HEK293 (cell line): ENCODE results near the gene MBD5.

Source experiments
- CTCF ChIA-PET: fragments of 350-600 bp; formaldehyde crosslinking; extraction: SDS; loops from one replicate; lab custom pipeline; 2021; ENCODE audit warnings: antibody characterized with exemption; lab: Yijun Ruan, JAX
- POLR2A ChIA-PET: fragments of 300-600 bp; formaldehyde crosslinking; extraction: SDS; loops from one replicate; lab custom pipeline; 2020; ENCODE audit warnings: antibody characterized with exemption, inconsistent platforms; lab: Yijun Ruan, JAX
- H3K27ac ChIP-seq: fragments of 200-500 bp; sonication (Bioruptor generic); 2 replicates; pipeline ENCODE4 v1.5.1; 2014; ENCODE audit warnings: low read depth, low read length, control low read depth, inconsistent platforms; ENCODE audit errors: extremely low read depth
- H3K36me3 ChIP-seq, 2 experiments: fragments of 200-500 bp in 1 of 2; sonication (Bioruptor generic) in 1 of 2; 1 replicate in 1 of 2; 2 replicates in 1 of 2; pipeline ENCODE4 v1.5.1; 2014 to 2017; ENCODE audit warnings: inconsistent platforms in 2 of 2, low read length in 2 of 2; ENCODE audit not compliant: control insufficient read depth in 2 of 2, insufficient read depth in 1 of 2
- H3K4me1 ChIP-seq: fragments of 200-500 bp; sonication (Bioruptor generic); 2 replicates; pipeline ENCODE4 v1.5.1; 2014; ENCODE audit warnings: mild to moderate bottlenecking, low read length, inconsistent platforms; ENCODE audit not compliant: control insufficient read depth, insufficient read depth
- H3K4me3 ChIP-seq: 2 replicates; pipeline ENCODE4 v1.5.1; 2011; ENCODE audit warnings: low read depth, mild to moderate bottlenecking, control low read depth, low read length, moderate library complexity
- H3K9me3 ChIP-seq: fragments of 200-500 bp; sonication (Bioruptor generic); 2 replicates; pipeline ENCODE4 v1.5.1; 2014; ENCODE audit warnings: low read depth, low read length, inconsistent platforms; ENCODE audit not compliant: control insufficient read depth, insufficient read depth
- BCL6B ChIP-seq: fragments of 450-650 bp; formaldehyde crosslinking; IDR thresholded peaks from 2 replicates; pipeline ENCODE4 v1.5.1; 2017; ENCODE audit warnings: missing biosample characterization, missing genetic modification characterization
- HIC1 ChIP-seq: fragments of 450-650 bp; formaldehyde crosslinking; IDR thresholded peaks from 2 replicates; pipeline ENCODE4 v1.5.1; 2016; ENCODE audit warnings: missing biosample characterization, missing genetic modification characterization
- KLF17 ChIP-seq: fragments of 450-650 bp; formaldehyde crosslinking; IDR thresholded peaks from 2 replicates; pipeline ENCODE4 v1.5.1; 2016; ENCODE audit warnings: missing biosample characterization, missing genetic modification characterization
- ZBTB49 ChIP-seq: fragments of 450-650 bp; formaldehyde crosslinking; IDR thresholded peaks from 2 replicates; pipeline ENCODE4 v1.5.1; 2016; ENCODE audit warnings: missing biosample characterization, missing genetic modification characterization, low read depth
- ZBTB7A ChIP-seq: fragments of 450-650 bp; formaldehyde crosslinking; IDR thresholded peaks from 2 replicates; pipeline ENCODE4 v1.5.1; 2016; ENCODE audit warnings: low read depth, missing biosample characterization, missing genetic modification characterization
- ZBTB8A ChIP-seq: fragments of 450-650 bp; formaldehyde crosslinking; IDR thresholded peaks from 2 replicates; pipeline ENCODE4 v1.5.1; 2016; ENCODE audit warnings: missing biosample characterization, missing genetic modification characterization
- ZEB2 ChIP-seq: fragments of 450-650 bp; formaldehyde crosslinking; IDR thresholded peaks from 2 replicates; pipeline ENCODE4 v1.5.1; 2016; ENCODE audit warnings: missing biosample characterization, missing genetic modification characterization
- ZNF121 ChIP-seq: fragments of 450-650 bp; formaldehyde crosslinking; IDR thresholded peaks from 2 replicates; pipeline ENCODE4 v1.5.1; 2016; ENCODE audit warnings: missing biosample characterization, missing genetic modification characterization
- ZNF138 ChIP-seq: fragments of 450-650 bp; formaldehyde crosslinking; IDR thresholded peaks from 2 replicates; pipeline ENCODE4 v1.5.1; 2016; ENCODE audit warnings: missing biosample characterization, missing genetic modification characterization, borderline replicate concordance
- ZNF19 ChIP-seq: fragments of 450-650 bp; formaldehyde crosslinking; IDR thresholded peaks from 2 replicates; pipeline ENCODE4; 2016; ENCODE audit warnings: missing biosample characterization, missing genetic modification characterization, low read depth
- ZNF223 ChIP-seq: fragments of 450-650 bp; formaldehyde crosslinking; IDR thresholded peaks from 2 replicates; pipeline ENCODE4 v1.5.1; 2016; ENCODE audit warnings: missing biosample characterization, missing genetic modification characterization
- ZNF24 ChIP-seq: fragments of 450-650 bp; formaldehyde crosslinking; IDR thresholded peaks from 2 replicates; pipeline ENCODE4 v1.5.1; 2016; ENCODE audit warnings: missing biosample characterization, missing genetic modification characterization
- ZNF292 ChIP-seq: fragments of 450-650 bp; formaldehyde crosslinking; IDR thresholded peaks from 2 replicates; pipeline ENCODE4 v1.5.1; 2016; ENCODE audit warnings: low read depth, missing biosample characterization, missing genetic modification characterization, borderline replicate concordance
- ZNF354C ChIP-seq: fragments of 450-650 bp; formaldehyde crosslinking; IDR thresholded peaks from 2 replicates; pipeline ENCODE4 v1.5.1; 2016; ENCODE audit warnings: missing biosample characterization, missing genetic modification characterization, low read depth, borderline replicate concordance
- ZNF398 ChIP-seq: fragments of 450-650 bp; formaldehyde crosslinking; IDR thresholded peaks from 2 replicates; pipeline ENCODE4 v1.5.1; 2017; ENCODE audit warnings: missing biosample characterization, missing genetic modification characterization
- ZNF518A ChIP-seq: fragments of 450-650 bp; formaldehyde crosslinking; conservative IDR thresholded peaks from 2 replicates; pipeline ENCODE4 v1.5.1; 2016; ENCODE audit warnings: low read depth, missing biosample characterization, missing genetic modification characterization
- ZNF585B ChIP-seq: fragments of 450-650 bp; formaldehyde crosslinking; IDR thresholded peaks from 2 replicates; pipeline ENCODE4 v1.5.1; 2016; ENCODE audit warnings: missing biosample characterization, missing genetic modification characterization
- ZSCAN4 ChIP-seq: fragments of 450-650 bp; formaldehyde crosslinking; IDR thresholded peaks from 2 replicates; pipeline ENCODE4 v1.5.1; 2017; ENCODE audit warnings: missing biosample characterization, missing genetic modification characterization

The MBD5 gene

GRCh38 chr2:148560496-148560895, 539.6 kb downstream of the MBD5 start (continued):
- TF ChIP-seq BCL6B (tag by site-specific recombination), result no peak
- no peak for TF ChIP-seq HIC1 (tag by site-specific recombination)
- TF ChIP-seq ZBTB8A (tag by site-specific recombination), result no peak
- TF ChIP-seq ZNF292 (tag by site-specific recombination), result no peak
- no peak for TF ChIP-seq ZNF24

GRCh38 chr2:148561389-148561788, 540.5 kb downstream of the MBD5 start:
- Histone ChIP-seq H3K4me1 (no peaks in the 10 kb centered on the region), H3K27ac (no peak overlapping the region), H3K4me3 (no peak overlapping the region), H3K36me3 (no peaks in the 10 kb centered on the region), H3K9me3 (no peaks in the 10 kb centered on the region)
- POLR2A ChIA-PET, result no interaction called here
- TF ChIP-seq ZNF19 (no peak), ZEB2 (tag by site-specific recombination) (no peak), ZNF138 (no peak), KLF17 (tag by site-specific recombination) (no peak), ZNF398 (tag by site-specific recombination) (no peak), ZNF121 (tag by site-specific recombination) (no peak), HIC1 (tag by site-specific recombination) (no peak), ZNF223 (tag by site-specific recombination) (no peak), ZBTB7A (tag by site-specific recombination) (no peak), ZSCAN4 (tag by site-specific recombination) (no peak), ZBTB49 (no peak), ZNF585B (tag by site-specific recombination) (no peak), ZNF354C (no peak), ZNF518A (tag by site-specific recombination) (no peak)
- CTCF ChIA-PET, result interaction anchor here (0.6 kb wide), 1 partner anchor 427 kb away, joined by 3 read pairs; no protein-coding TSS in a partner anchor
